Right lobe of liver (tissue), 6 donors: ENCODE measurements around the gene EIPR1. TPM values are rescaled to one million over a fixed set of nuclear protein-coding genes. Genes with fewer than 3 reads are reported as not detected.

Experiments used
- ATAC-seq, 4 donors: fragments of 200-7000 bp; cut with Tn5 transposase; one replicate each; pipeline ENCODE4 v1.9.1; 2020; ENCODE audit warnings: mild to moderate bottlenecking in 4 of 4, moderate library complexity in 4 of 4
- DNase-seq, 3 donors: peaks; one replicate each; pipeline ENCODE4 v3.0.0-alpha.2; 2020
- H3K27ac ChIP-seq, 3 donors: fragments of 200-600 bp; one replicate each; pipeline ENCODE4 v1.8.0; 2022
- H3K27me3 ChIP-seq, 2 donors: fragments of 200-600 bp; one replicate each; pipeline ENCODE4 v1.8.0; 2022
- H3K36me3 ChIP-seq, 4 donors: fragments of 200-600 bp; sonication (generic) in 1 of 4; one replicate each; pipeline versions ENCODE4 v1.5.1 to v1.8.0; 2017 to 2022; ENCODE audit warnings: control low read depth in 1 of 4
- H3K4me1 ChIP-seq, 4 donors: fragments of 200-600 bp; sonication (generic) in 1 of 4; one replicate each; pipeline versions ENCODE4 v1.5.1 to v1.8.0; 2017 to 2022; ENCODE audit warnings: control low read depth in 1 of 4
- H3K4me3 ChIP-seq, 3 donors: fragments of 200-600 bp; one replicate each; pipeline ENCODE4 v1.8.0; 2022
- H3K9me3 ChIP-seq, 4 donors: fragments of 200-600 bp; sonication (generic) in 1 of 4; one replicate each; pipeline versions ENCODE4 v1.5.1 to v1.8.0; 2017 to 2022; ENCODE audit warnings: control low read depth in 1 of 4
- CTCF ChIP-seq, 4 donors: fragments of 200-600 bp in 3 of 4; fragments of 450-650 bp in 1 of 4; IDR thresholded peaks; one replicate each; pipeline versions ENCODE4 v1.5.1 to v1.8.0; 2016 to 2022; ENCODE audit warnings: antibody characterized with exemption in 4 of 4, mild to moderate bottlenecking in 2 of 4
- POLR2A ChIP-seq: fragments of 450-650 bp; IDR thresholded peaks from one replicate; pipeline ENCODE4 v1.6.1; 2017; ENCODE audit warnings: antibody characterized with exemption, mild to moderate bottlenecking
- WGBS: methylation state at CpG from one replicate; pipeline ENCODE4 v1.1.6; 2018; ENCODE audit warnings: low coverage, low lambda C conversion rate; ENCODE audit not compliant: insufficient coverage; ENCODE audit errors: missing lambda C conversion rate; 5-methylcytosine and 5-hydroxymethylcytosine counted together
- intact Hi-C, 2 donors: fragments of 100-400 bp; cut with DNase I; formaldehyde crosslinking; loops; one replicate each; pipeline versions ENCODE4 v1.11.2 to v1.14.1; 2022
- total RNA-seq, 6 experiments: library from RNA; depleted of rRNA in 2 of 6; stranded (reverse); fragments of >200 nt in 2 of 6; fragmentation: NEBNext Ultra II Directional in 3 of 6; extraction: Animal tissue kit (Norgen Biotek cat#: 25700) in 3 of 6; gene quantifications; one replicate each; pipeline versions ENCODE4 v1.1.0 to v1.2.4, GENCODE V29; 2016 to 2023
- donor health status: DM: no; HTN: yes; CAD: no.
- donor health status: DM: no; HTN: no; CAD: no.
- donor health status: DM: no; HTN: no; CAD: no.
- donor health status: DM: no; HTN: yes; CAD: no.
- donor health status: DM: no; HTN: yes; CAD: no.

EIPR1 gene
- total RNA-seq, 6 experiments from 2014 or later, result 6.8 to 40.6 (median 11.6) TPM

- no CpG with 5 or more reads among the region's 3 CpGs for WGBS
- DNase-seq (no peak), ATAC-seq (no peak)
- no peak overlapping the region for H3K27ac ChIP-seq
- no peaks in the 10 kb centered on the region for H3K4me1 ChIP-seq
- intact Hi-C loops, result no loop called here
- peaks cover 0 to 2% (median 0%) of the 10 kb centered on the region in 4 donors for H3K36me3 ChIP-seq
- H3K27me3 ChIP-seq, result no peaks in the 10 kb centered on the region
- H3K9me3 ChIP-seq, result no peaks in the 10 kb centered on the region
- H3K4me3 ChIP-seq, result no peak overlapping the region
- TF ChIP-seq CTCF (IDR thresholded peaks at IDR 0.05), result no peak
These were observed 22.6 kb downstream of the EIPR1 start for GRCh38 chr2:3354986-3355385.

DNA sequence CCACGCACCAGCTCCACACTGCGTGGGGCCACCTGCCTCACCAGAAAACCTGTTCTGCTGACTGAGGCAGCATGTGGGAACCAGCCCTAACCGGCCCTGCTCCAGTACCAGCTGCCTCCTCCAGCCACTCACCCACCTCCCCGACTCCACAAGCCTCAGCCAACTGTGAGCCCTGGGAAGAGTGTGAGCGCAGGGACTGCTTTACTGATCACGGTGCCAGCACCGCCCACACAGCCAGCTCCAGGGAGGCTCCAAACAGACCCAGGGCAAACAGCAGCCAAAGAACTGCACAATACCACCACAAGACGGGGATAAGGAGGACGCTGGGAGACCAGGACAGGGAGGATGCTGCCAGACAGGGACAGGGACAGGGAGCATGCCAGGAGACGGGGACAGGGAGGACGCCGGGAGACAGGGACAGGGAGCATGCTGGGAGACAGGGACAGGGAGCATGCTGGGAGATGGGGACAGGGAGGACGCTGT lies 28.4 kb downstream of the EIPR1 start:
- DNase-seq (no peak), ATAC-seq (no peak)
- H3K27me3 ChIP-seq, result no peaks in the 10 kb centered on the region
- peaks cover 0 to 2% (median 0%) of the 10 kb centered on the region in 4 donors for H3K36me3 ChIP-seq
- no peak for TF ChIP-seq CTCF (IDR thresholded peaks at IDR 0.05)
- no peak for TF ChIP-seq POLR2A
- H3K27ac ChIP-seq, result no peak overlapping the region
- no peaks in the 10 kb centered on the region for H3K9me3 ChIP-seq
- H3K4me1 ChIP-seq, result no peaks in the 10 kb centered on the region
- intact Hi-C loops, result no loop called here
- no peak overlapping the region for H3K4me3 ChIP-seq
- WGBS, result 85% methylated on average over 5 of the region's 13 CpGs

DNA sequence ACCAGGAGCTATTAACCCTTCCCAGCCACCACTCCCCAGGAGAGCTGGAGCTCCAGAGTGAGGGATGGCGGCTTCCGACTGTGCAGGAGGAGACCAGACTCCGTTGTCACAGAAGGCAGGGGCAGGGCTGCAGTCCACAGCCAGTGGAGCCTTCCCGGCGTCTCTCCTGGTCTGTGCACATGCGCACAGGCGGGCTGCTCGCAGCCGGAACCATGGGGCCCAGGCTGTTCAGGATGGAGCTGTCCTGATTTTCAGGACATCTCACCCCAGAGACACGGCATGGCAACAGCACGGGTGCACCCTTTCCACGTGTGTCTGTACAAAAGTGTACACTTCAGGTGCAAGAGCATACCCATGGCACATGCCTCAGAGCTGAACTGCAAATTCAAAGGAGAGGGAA lies 28.9 kb downstream of the EIPR1 start:
- DNase-seq (no peak), ATAC-seq (no peak)
- no peaks in the 10 kb centered on the region for H3K9me3 ChIP-seq
- no peak overlapping the region for H3K27ac ChIP-seq
- H3K36me3 ChIP-seq, result peaks cover 0 to 2% (median 0%) of the 10 kb centered on the region in 4 donors
- H3K4me1 ChIP-seq, result no peaks in the 10 kb centered on the region
- WGBS, result 96% methylated on average over 3 of the region's 12 CpGs
- no peaks in the 10 kb centered on the region for H3K27me3 ChIP-seq
- H3K4me3 ChIP-seq, result no peak overlapping the region
- intact Hi-C loops, result no loop called here
- TF ChIP-seq POLR2A, result no peak

DNA sequence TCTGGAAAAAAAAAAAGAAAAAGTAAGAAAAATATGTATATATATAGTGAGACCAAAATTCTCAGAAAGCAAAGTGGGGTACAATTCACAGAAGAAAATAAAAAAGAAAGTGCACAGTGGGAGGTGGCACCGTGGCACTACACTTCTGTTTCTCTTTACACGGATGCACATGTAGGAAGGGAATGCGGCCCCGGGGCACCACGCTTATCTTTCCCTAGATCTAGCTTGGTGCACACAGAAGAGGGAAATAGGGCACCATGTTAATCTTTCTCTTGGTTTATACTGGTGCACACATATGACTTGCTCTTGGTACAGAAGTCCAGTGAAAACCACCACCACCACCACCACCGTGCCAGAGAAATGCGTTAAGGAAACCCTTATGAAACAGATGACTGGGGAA lies 32.0 kb downstream of the EIPR1 start:
- DNase-seq (no peak), ATAC-seq (no peak)
- no peak overlapping the region for H3K4me3 ChIP-seq
- intact Hi-C loops, result no loop called here
- H3K4me1 ChIP-seq, result no peaks in the 10 kb centered on the region
- H3K36me3 ChIP-seq, result no peaks in the 10 kb centered on the region
- no peak for TF ChIP-seq CTCF (IDR thresholded peaks at IDR 0.05)
- TF ChIP-seq POLR2A, result no peak
- H3K9me3 ChIP-seq, result no peaks in the 10 kb centered on the region
- no peaks in the 10 kb centered on the region for H3K27me3 ChIP-seq
- no peak overlapping the region for H3K27ac ChIP-seq
- 95% methylated on average over 7 of the region's 7 CpGs for WGBS

DNA sequence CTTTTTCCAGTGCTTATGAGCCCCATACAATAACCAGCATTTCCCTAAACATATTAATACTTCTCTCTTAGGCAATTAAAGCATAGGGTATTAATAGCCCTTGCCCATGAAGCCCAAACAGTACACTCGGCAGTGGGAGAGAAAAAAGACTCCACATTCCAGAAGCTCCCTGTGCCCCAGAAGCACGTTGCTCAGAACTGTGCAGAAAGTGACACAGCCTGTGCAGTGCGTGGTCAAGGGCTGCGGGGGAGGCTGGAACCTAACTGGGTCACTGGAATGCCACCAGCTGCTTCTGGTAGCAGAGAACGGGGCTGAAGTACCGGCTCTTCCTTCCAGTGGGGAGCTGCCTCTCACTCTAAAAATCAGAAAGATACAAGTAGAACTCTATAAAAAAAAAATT lies 32.7 kb downstream of the EIPR1 start:
- DNase-seq (no peak), ATAC-seq (no peak)
- H3K27ac ChIP-seq, result no peak overlapping the region
- no peaks in the 10 kb centered on the region for H3K27me3 ChIP-seq
- no peaks in the 10 kb centered on the region for H3K9me3 ChIP-seq
- 68% methylated on average over 2 of the region's 6 CpGs for WGBS
- no peak for TF ChIP-seq POLR2A
- no peak for TF ChIP-seq CTCF (IDR thresholded peaks at IDR 0.05)
- H3K4me3 ChIP-seq, result no peak overlapping the region
- intact Hi-C loops, result no loop called here
- no peaks in the 10 kb centered on the region for H3K4me1 ChIP-seq
- H3K36me3 ChIP-seq, result no peaks in the 10 kb centered on the region
